MG63 (cell line): ENCODE data around the gene FYN. TPM values are rescaled to one million over a fixed set of nuclear protein-coding genes. Genes with fewer than 3 reads are reported as not detected.
"Not testable (repeated sequence)": the region's sequence is repeated elsewhere in the genome, so short reads cannot be mapped to it uniquely, and the experiment has no call there.

Experiments used
- DNase-seq: peaks from one replicate; pipeline ENCODE4 v3.0.0-alpha.2; 2020
- H3K27me3 ChIP-seq: fragments of 250-450 bp; sonication (Bioruptor Pico); 2 replicates; pipeline ENCODE4 v1.5.1; 2020; ENCODE audit warnings: mild to moderate bottlenecking, moderate library complexity
- H3K36me3 ChIP-seq: fragments of 250-450 bp; sonication (Bioruptor Pico); 2 replicates; pipeline ENCODE4 v1.5.1; 2020; ENCODE audit warnings: mild to moderate bottlenecking, moderate library complexity
- H3K4me3 ChIP-seq: fragments of 250-450 bp; sonication (Bioruptor Pico); 2 replicates; pipeline ENCODE4 v1.5.1; 2020; ENCODE audit warnings: mild to moderate bottlenecking, moderate library complexity
- H3K9me3 ChIP-seq: fragments of 250-450 bp; sonication (Bioruptor Pico); 2 replicates; pipeline ENCODE4 v1.5.1; 2020; ENCODE audit warnings: mild to moderate bottlenecking, moderate library complexity
- total RNA-seq: library from RNA; depleted of rRNA; stranded (reverse); fragments of >200 nt; shearing (Covaris generic); gene quantifications from 2 replicates; pipeline ENCODE4 v1.2.3, GENCODE V29; 2014; ENCODE audit warnings: low replicate concordance

FYN gene
- total RNA-seq, 1 experiment from 2014 or later, result 48.7 TPM

GRCh38 chr6:111794727-111795452, 78.4 kb downstream of the FYN start:
- DNase-seq, result no peak
- Histone ChIP-seq H3K27me3 (no peaks in the 10 kb centered on the region), H3K9me3 (no peaks in the 10 kb centered on the region), H3K36me3 (no peaks in the 10 kb centered on the region; the same call in 1 of the 2 replicates), H3K4me3 (no peak overlapping the region)

- DNase-seq, result no peak
- no peaks in the 10 kb centered on the region; the same call in 1 of the 2 replicates for H3K36me3 ChIP-seq
- no peak overlapping the region for H3K4me3 ChIP-seq
- H3K9me3 ChIP-seq, result no peaks in the 10 kb centered on the region
- no peaks in the 10 kb centered on the region for H3K27me3 ChIP-seq
These were observed 79.0 kb downstream of the FYN start for GRCh38 chr6:111794300-111794699.

GRCh38 chr6:111793711-111794111, 79.5 kb downstream of the FYN start:
- no peaks in the 10 kb centered on the region; the same call in 1 of the 2 replicates for H3K36me3 ChIP-seq
- H3K27me3 ChIP-seq, result no peaks in the 10 kb centered on the region
- H3K9me3 ChIP-seq, result no peaks in the 10 kb centered on the region
- H3K4me3 ChIP-seq, result no peak overlapping the region
- no peak for DNase-seq

- no peak for DNase-seq
- no peak overlapping the region for H3K4me3 ChIP-seq
- no peaks in the 10 kb centered on the region; the same call in 1 of the 2 replicates for H3K36me3 ChIP-seq
- H3K9me3 ChIP-seq, result no peaks in the 10 kb centered on the region
- no peaks in the 10 kb centered on the region for H3K27me3 ChIP-seq
These were observed 80.1 kb downstream of the FYN start for GRCh38 chr6:111792914-111793700.

- no peaks in the 10 kb centered on the region for H3K27me3 ChIP-seq
- DNase-seq, result no peak
- no peak overlapping the region for H3K4me3 ChIP-seq
- H3K9me3 ChIP-seq, result no peaks in the 10 kb centered on the region
- no peaks in the 10 kb centered on the region; the same call in 1 of the 2 replicates for H3K36me3 ChIP-seq
These were observed 81.0 kb downstream of the FYN start for GRCh38 chr6:111792241-111792640.

GRCh38 chr6:111791415-111791814, 81.8 kb downstream of the FYN start:
- Histone ChIP-seq H3K36me3 (no peaks in the 10 kb centered on the region; the same call in 1 of the 2 replicates), H3K4me3 (no peak overlapping the region), H3K9me3 (no peaks in the 10 kb centered on the region), H3K27me3 (no peaks in the 10 kb centered on the region)
- DNase-seq, result peak; percentile 15

- DNase-seq, result no peak
- H3K9me3 ChIP-seq, result no peaks in the 10 kb centered on the region
- no peaks in the 10 kb centered on the region for H3K36me3 ChIP-seq
- H3K4me3 ChIP-seq, result no peak overlapping the region
- H3K27me3 ChIP-seq, result no peaks in the 10 kb centered on the region
These were observed 83.7 kb downstream of the FYN start for GRCh38 chr6:111789598-111789997.

- no peak for DNase-seq
- H3K36me3 ChIP-seq, result no peaks in the 10 kb centered on the region
- H3K9me3 ChIP-seq, result no peaks in the 10 kb centered on the region
- no peaks in the 10 kb centered on the region for H3K27me3 ChIP-seq
- H3K4me3 ChIP-seq, result no peak overlapping the region
These were observed 84.6 kb downstream of the FYN start for GRCh38 chr6:111788379-111789276.

- H3K36me3 ChIP-seq, H3K27me3 ChIP-seq, H3K9me3 ChIP-seq, H3K4me3 ChIP-seq, DNase-seq: not testable (repeated sequence)
These were observed 87.1 kb downstream of the FYN start for GRCh38 chr6:111786151-111786550.

- DNase-seq, result no peak
- Histone ChIP-seq H3K36me3 (0 out of 2 replicates have a peak, but pooled peaks cover 3% of the 10 kb centered on the region), H3K9me3 (no peaks in the 10 kb centered on the region), H3K4me3 (no peak overlapping the region), H3K27me3 (no peaks in the 10 kb centered on the region)
These were observed 88.8 kb downstream of the FYN start for GRCh38 chr6:111784433-111784832.

GRCh38 chr6:111782887-111783466, 90.3 kb downstream of the FYN start:
- Histone ChIP-seq H3K27me3 (no peaks in the 10 kb centered on the region), H3K36me3 (0 out of 2 replicates have a peak, but pooled peaks cover 3% of the 10 kb centered on the region)
- no peak for DNase-seq

GRCh38 chr6:111782192-111782809, 91.0 kb downstream of the FYN start:
- no peak for DNase-seq
- Histone ChIP-seq H3K4me3 (no peak overlapping the region), H3K9me3 (no peaks in the 10 kb centered on the region), H3K27me3 (no peaks in the 10 kb centered on the region), H3K36me3 (0 out of 2 replicates have a peak, but pooled peaks cover 3% of the 10 kb centered on the region)

More at GRCh38 chr6:111782887-111783466, 90.3 kb downstream of the FYN start:
- Histone ChIP-seq H3K4me3 (no peak overlapping the region), H3K9me3 (no peaks in the 10 kb centered on the region)

GRCh38 chr6:111781041-111781708, 92.1 kb downstream of the FYN start:
- peak; percentile 47 for DNase-seq
- Histone ChIP-seq H3K27me3 (no peaks in the 10 kb centered on the region), H3K4me3 (no peak overlapping the region), H3K9me3 (no peaks in the 10 kb centered on the region), H3K36me3 (0 out of 2 replicates have a peak, but pooled peaks cover 3% of the 10 kb centered on the region)

- no peak overlapping the region for H3K4me3 ChIP-seq
- no peak for DNase-seq
- H3K36me3 ChIP-seq, result peaks cover 3% of the 10 kb centered on the region; the same call in 1 of the 2 replicates
These were observed 92.9 kb downstream of the FYN start for GRCh38 chr6:111780393-111780792.

GRCh38 chr6:111779660-111780059, 93.6 kb downstream of the FYN start:
- no peak for DNase-seq
- no peak overlapping the region for H3K4me3 ChIP-seq
- H3K27me3 ChIP-seq, result no peaks in the 10 kb centered on the region
- H3K9me3 ChIP-seq, result no peaks in the 10 kb centered on the region
- peaks cover 3% of the 10 kb centered on the region; the same call in 1 of the 2 replicates for H3K36me3 ChIP-seq

More at GRCh38 chr6:111780393-111780792, 92.9 kb downstream of the FYN start:
- Histone ChIP-seq H3K9me3 (no peaks in the 10 kb centered on the region), H3K27me3 (no peaks in the 10 kb centered on the region)
